Heart right ventricle (tissue), 16 donors: Measurements from ENCODE around the gene GAL3ST2. TPM values are rescaled to one million over a fixed set of nuclear protein-coding genes. Genes with fewer than 3 reads are reported as not detected.
"Not testable (repeated sequence)": the region's sequence is repeated elsewhere in the genome, so short reads cannot be mapped to it uniquely, and the experiment has no call there.

ENCODE experiments used
- ATAC-seq, 8 donors: fragments of 200-7000 bp; cut with Tn5 transposase; one replicate each; pipeline ENCODE4 v1.9.1; 2020; ENCODE audit warnings: mild to moderate bottlenecking in 8 of 8, moderate library complexity in 8 of 8, moderate number of reproducible peaks in 1 of 8
- DNase-seq, 2 donors: peaks; one replicate each; pipeline ENCODE4 v3.0.0-alpha.2; 2020
- H3K27ac ChIP-seq, 10 donors: fragments of 200-600 bp; sonication (generic) in 2 of 10; one replicate each; pipeline versions ENCODE4 v1.5.0 to v1.8.0; 2020 to 2022; ENCODE audit warnings: mild to moderate bottlenecking in 3 of 10
- H3K27me3 ChIP-seq, 7 donors: fragments of 200-600 bp; one replicate each; pipeline ENCODE4 v1.8.0; 2021 to 2022; ENCODE audit warnings: mild to moderate bottlenecking in 2 of 7
- H3K36me3 ChIP-seq, 9 donors: fragments of 200-600 bp; sonication (generic) in 1 of 9; one replicate each; pipeline versions ENCODE4 v1.5.0 to v1.8.0; 2020 to 2022; ENCODE audit warnings: mild to moderate bottlenecking in 2 of 9
- H3K4me1 ChIP-seq, 9 donors: fragments of 200-600 bp; sonication (generic) in 1 of 9; one replicate each; pipeline versions ENCODE4 v1.5.0 to v1.8.0; 2020 to 2022; ENCODE audit warnings: mild to moderate bottlenecking in 4 of 9
- H3K4me3 ChIP-seq, 10 donors: fragments of 200-600 bp; sonication (generic) in 2 of 10; one replicate each; pipeline versions ENCODE4 v1.5.0 to v1.8.0; 2020 to 2022; ENCODE audit warnings: mild to moderate bottlenecking in 7 of 10, moderate library complexity in 2 of 10
- H3K9me3 ChIP-seq, 11 donors: fragments of 200-600 bp in 10 of 11; sonication (generic) in 2 of 11; one replicate each; pipeline versions ENCODE4 v1.5.0 to v1.8.0; 2013 to 2022; ENCODE audit warnings: mild to moderate bottlenecking in 2 of 11, control low read depth in 1 of 11, moderate library complexity in 1 of 11
- WGBS, 2 donors: extraction: QIAGEN DNeasy Blood & Tissue Kit; methylation state at CpG; one replicate each; pipeline ENCODE4 v1.1.7; 2013; ENCODE audit warnings: inconsistent platforms in 1 of 2; 5-methylcytosine and 5-hydroxymethylcytosine counted together
- intact Hi-C, 10 donors: fragments of 100-400 bp; cut with DNase I; formaldehyde crosslinking; loops; one replicate each; pipeline versions ENCODE4 v1.11.1 to v1.14.2; 2022
- polyA plus RNA-seq, 2 donors: library from polyadenylated mRNA; stranded (reverse); fragments of 200-250 nt; gene quantifications; one replicate each; pipeline ENCODE4 v1.2.3, GENCODE V29; 2013
- total RNA-seq, 10 donors: library from RNA; stranded (reverse); fragmentation: NEBNext Ultra II Directional in 3 of 10; extraction: Animal tissue kit (Norgen Biotek cat#: 25700) in 3 of 10; gene quantifications; one replicate each; pipeline versions ENCODE4 v1.2.1 to v1.2.4, GENCODE V29; 2021 to 2023
- TF ChIP-seq, protein P1 (sequence below), 9 donors: fragments of 200-600 bp; sonication (generic) in 2 of 9; IDR thresholded peaks; one replicate each; pipeline versions ENCODE4 v1.5.0 to v1.8.0; 2021 to 2022; ENCODE audit warnings: antibody characterized with exemption in 9 of 9, mild to moderate bottlenecking in 5 of 9, moderate library complexity in 1 of 9
- donor health status: Arrhythmogenic right ventricular cardiomyopathy.
- donor health status: ischemic (EF 13 %, LVEDD 7.1; RV severe dilation, severe dysfunction).
- donor health status: healthy with polysubstance abuse.
- donor health status: DM: no; HTN: yes; CAD: no.
- donor health status: DM: no; HTN: no; CAD: no.
- donor health status: ischemic (EF 25% LVEDD 6.9; RV normal size, moderate dysfunction).
- donor health status: ischemic (EF 25% LVEDD 5.7; RV mildly dilated, moderate dysfunction).
- donor health status: healthy.
- donor health status: DM: yes; HTN: yes; CAD: no.
- donor health status: Ischemic cardiomyopathy.
- donor health status: ischemic (EF 35%, LVEDD 5.7; RV mildly dilated, moderate dysfunction).
- donor health status: nonischemic (EF 11% LVEDD 7.7; RV severe dilation, severe dysfunction).
- donor health status: DM: yes; HTN: yes; CAD: no.
- donor health status: PGD.
- donor health status: ischemic (EF 29% LVEDD 5.4; RV normal size, mild dysfunction).
- donor health status: nonischemic (EF 23%, LVEDD 6.1; RV moderate dilation, normal function).

The GAL3ST2 gene
- total and polyA plus RNA-seq, 12 donors: 0.19 to 0.28 (median 0.23) TPM; not detected in 9

DNA sequence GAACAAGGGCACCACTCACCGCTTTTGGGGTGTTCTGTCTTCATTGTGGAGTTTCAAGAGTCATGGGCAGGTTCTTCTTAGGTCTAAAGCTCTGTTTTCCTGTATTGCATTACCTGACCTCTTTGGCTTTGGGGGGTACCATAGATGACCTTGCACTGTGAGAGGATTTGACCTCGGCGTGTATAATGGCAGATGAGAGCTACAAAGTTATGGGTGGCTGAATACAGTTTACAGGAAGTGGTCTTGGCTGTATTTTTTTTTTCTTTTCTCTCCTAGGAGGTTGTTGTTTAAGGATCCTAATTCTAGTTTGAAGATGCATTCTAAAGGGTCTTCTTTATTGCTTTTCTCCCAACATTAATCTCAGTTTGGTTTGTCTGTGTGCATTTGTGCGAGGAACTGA is 11.5 kb downstream of the GAL3ST2 start:
- Histone ChIP-seq H3K9me3 (no peaks in the 10 kb centered on the region), H3K4me3 (no peak overlapping the region), H3K27me3 (no peaks in the 10 kb centered on the region), H3K4me1 (peaks cover 0 to 9% (median 0%) of the 10 kb centered on the region in 9 donors), H3K27ac (no peak overlapping the region), H3K36me3 (no peaks in the 10 kb centered on the region)
- intact Hi-C loops: no loop called here
- 81 to 89% methylated on average over 4 of the region's 4 CpGs for WGBS, 2 donors
- ATAC-seq (no peak), DNase-seq (no peak)
- TF ChIP-seq, protein P1, sequence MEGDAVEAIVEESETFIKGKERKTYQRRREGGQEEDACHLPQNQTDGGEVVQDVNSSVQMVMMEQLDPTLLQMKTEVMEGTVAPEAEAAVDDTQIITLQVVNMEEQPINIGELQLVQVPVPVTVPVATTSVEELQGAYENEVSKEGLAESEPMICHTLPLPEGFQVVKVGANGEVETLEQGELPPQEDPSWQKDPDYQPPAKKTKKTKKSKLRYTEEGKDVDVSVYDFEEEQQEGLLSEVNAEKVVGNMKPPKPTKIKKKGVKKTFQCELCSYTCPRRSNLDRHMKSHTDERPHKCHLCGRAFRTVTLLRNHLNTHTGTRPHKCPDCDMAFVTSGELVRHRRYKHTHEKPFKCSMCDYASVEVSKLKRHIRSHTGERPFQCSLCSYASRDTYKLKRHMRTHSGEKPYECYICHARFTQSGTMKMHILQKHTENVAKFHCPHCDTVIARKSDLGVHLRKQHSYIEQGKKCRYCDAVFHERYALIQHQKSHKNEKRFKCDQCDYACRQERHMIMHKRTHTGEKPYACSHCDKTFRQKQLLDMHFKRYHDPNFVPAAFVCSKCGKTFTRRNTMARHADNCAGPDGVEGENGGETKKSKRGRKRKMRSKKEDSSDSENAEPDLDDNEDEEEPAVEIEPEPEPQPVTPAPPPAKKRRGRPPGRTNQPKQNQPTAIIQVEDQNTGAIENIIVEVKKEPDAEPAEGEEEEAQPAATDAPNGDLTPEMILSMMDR (IDR thresholded peaks at IDR 0.05): no peak

DNA sequence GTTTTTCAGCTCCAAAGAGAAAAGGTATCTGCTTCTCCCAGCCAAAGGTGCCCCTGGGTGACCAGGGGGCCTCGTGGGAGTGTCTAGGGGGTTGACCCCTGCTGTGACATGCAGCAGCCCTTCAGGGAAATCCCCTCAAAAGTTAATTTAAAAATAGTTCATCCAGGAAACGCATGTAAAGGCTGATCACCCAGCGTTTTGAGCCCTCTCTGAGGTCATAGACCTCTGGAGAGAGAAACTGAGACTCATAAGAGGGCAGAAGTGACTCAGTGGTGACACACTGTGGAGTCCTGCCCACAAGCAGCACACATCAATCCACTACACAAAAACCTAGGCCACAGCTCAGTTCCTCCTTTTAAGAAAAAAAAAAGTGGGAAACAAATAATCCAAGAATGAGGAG is 11.9 kb downstream of the GAL3ST2 start:
- Histone ChIP-seq H3K27me3 (no peaks in the 10 kb centered on the region), H3K4me3 (no peak overlapping the region), H3K36me3 (no peaks in the 10 kb centered on the region), H3K9me3 (no peaks in the 10 kb centered on the region), H3K4me1 (peaks cover 0 to 9% (median 0%) of the 10 kb centered on the region in 9 donors), H3K27ac (no peak overlapping the region)
- 35 to 37% methylated on average over 3 of the region's 3 CpGs for WGBS, 2 donors
- intact Hi-C loops: no loop called here
- TF ChIP-seq, protein P1 (IDR thresholded peaks at IDR 0.05): no peak
- ATAC-seq (no peak), DNase-seq (no peak)

DNA sequence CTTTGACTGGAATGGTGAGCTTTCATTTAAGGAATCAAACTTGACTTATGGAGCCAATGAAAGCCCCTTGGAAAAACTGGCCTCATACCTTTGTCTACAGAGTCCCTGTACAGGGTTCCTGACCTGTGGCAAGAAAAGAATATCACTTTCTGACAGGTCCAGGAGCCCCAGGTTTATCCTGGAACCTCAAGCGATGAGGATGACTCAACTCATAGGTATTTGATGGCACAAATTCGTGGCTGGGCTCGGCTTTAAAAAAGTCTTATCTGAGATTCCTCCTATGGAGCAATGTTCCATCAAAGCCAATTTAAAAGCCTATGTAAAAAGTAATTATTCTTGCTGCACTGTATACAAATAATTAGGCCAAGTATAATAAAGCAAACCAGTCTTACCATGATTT is 14.8 kb downstream of the GAL3ST2 start:
- ATAC-seq: peak in 1 of 8 donors; percentile 39
- H3K27me3 ChIP-seq, DNase-seq, H3K4me1 ChIP-seq, H3K36me3 ChIP-seq, H3K27ac ChIP-seq, H3K4me3 ChIP-seq, intact Hi-C loops, H3K9me3 ChIP-seq: not testable (repeated sequence)
- 31 to 55% methylated on average over 3 of the region's 3 CpGs for WGBS, 2 donors

DNA sequence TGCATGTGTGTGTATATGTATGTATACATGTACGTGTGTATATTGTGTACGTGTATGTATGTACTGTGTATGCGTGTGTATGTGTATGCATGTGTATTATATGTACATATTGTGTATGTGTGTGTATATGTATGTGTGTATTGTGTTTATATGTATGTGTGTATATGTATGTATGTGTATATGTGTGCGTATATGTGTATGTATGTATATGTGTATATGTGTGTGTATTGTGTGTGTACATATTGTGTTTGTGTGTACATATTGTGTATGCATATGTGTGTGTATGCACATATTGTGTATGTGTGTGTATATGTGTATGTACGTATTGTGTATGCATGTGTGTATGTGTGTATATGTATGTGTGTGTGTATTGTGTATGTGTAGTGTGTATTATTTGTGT is 16.8 kb downstream of the GAL3ST2 start:
- TF ChIP-seq, protein P1 (IDR thresholded peaks at IDR 0.05): no peak
- no peaks in the 10 kb centered on the region for H3K27me3 ChIP-seq
- H3K9me3 ChIP-seq: no peaks in the 10 kb centered on the region
- no peaks in the 10 kb centered on the region for H3K36me3 ChIP-seq
- intact Hi-C loops: no loop called here
- 92 to 95% methylated on average over 5 of the region's 5 CpGs for WGBS, 2 donors
- H3K4me3 ChIP-seq: no peak overlapping the region
- peaks cover 0 to 9% (median 0%) of the 10 kb centered on the region in 9 donors for H3K4me1 ChIP-seq
- no peak overlapping the region for H3K27ac ChIP-seq
- DNase-seq: no peak
- ATAC-seq: no peak

DNA sequence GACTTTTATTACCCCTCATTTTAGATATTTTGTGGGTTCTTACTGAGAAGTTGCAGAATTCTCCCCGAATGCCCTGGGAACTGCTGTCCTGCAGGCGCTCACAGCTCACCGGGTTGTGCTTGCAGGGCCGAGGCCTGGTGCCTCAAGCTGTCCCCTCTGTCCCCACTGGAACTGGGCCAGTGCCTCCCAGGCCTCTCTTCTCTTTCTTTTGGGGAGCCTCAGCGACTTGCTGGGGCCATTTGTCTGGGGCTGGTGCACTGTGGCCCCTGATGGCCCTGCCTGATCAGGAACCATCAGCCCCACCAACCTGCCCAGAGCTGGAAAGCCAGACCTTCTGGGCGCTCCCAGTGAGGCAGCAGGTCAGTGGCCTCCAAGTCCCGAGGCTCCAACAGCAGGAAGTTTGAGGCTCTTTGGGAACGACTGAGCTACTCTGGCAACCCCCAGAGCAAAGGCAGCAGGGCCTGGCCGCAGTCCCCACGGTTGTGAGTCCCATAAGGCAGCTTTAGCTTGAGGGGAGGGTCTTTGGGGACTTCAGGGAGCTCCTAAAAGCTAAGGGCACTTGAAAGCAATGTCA is 17.7 kb downstream of the GAL3ST2 start:
- no peak overlapping the region for H3K27ac ChIP-seq
- DNase-seq (no peak), ATAC-seq (no peak)
- no peak overlapping the region for H3K4me3 ChIP-seq
- H3K4me1 ChIP-seq: peaks cover 0 to 9% (median 0%) of the 10 kb centered on the region in 9 donors
- H3K27me3 ChIP-seq: no peaks in the 10 kb centered on the region
- no peaks in the 10 kb centered on the region for H3K36me3 ChIP-seq
- no peaks in the 10 kb centered on the region for H3K9me3 ChIP-seq
- intact Hi-C loops: no loop called here
- WGBS, 2 donors: 82 to 83% methylated on average over 10 of the region's 10 CpGs
- TF ChIP-seq, protein P1 (IDR thresholded peaks at IDR 0.05): no peak
